SK-N-MC (cell line): ENCODE data around the gene GGTLC2.
"Not testable (repeated sequence)": the region's sequence is repeated elsewhere in the genome, so short reads cannot be mapped to it uniquely, and the experiment has no call there.

ENCODE experiments used
- DNase-seq: peaks from one replicate; pipeline ENCODE4 v3.0.0-alpha.2; 2011; ENCODE audit warnings: low read depth, low spot score
- H3K27ac ChIP-seq: fragments of 200-600 bp; sonication (generic); 2 replicates; pipeline ENCODE4 v1.5.1; 2016; ENCODE audit warnings: mixed run types
- H3K36me3 ChIP-seq: fragments of 200-600 bp; sonication (generic); 2 replicates; pipeline ENCODE4 v1.6.1; 2017; ENCODE audit warnings: antibody characterized with exemption, low read length, mixed read lengths; ENCODE audit not compliant: insufficient read depth
- H3K4me3 ChIP-seq: fragments of 200-600 bp; sonication (generic); 2 replicates; pipeline ENCODE4 v1.5.1; 2016
- H3K9ac ChIP-seq: fragments of 200-600 bp; sonication (generic); 2 replicates; pipeline ENCODE4 v1.8.0; 2017; ENCODE audit warnings: mixed run types, mixed read lengths; ENCODE audit not compliant: insufficient read length
- H3K9me3 ChIP-seq: fragments of 200-600 bp; sonication (generic); 2 replicates; pipeline ENCODE4 v1.6.1; 2017; ENCODE audit warnings: low read depth, mild to moderate bottlenecking, antibody characterized with exemption, low read length, moderate library complexity, mixed read lengths
- EZH2 ChIP-seq: fragments of 200-600 bp; sonication (generic); IDR thresholded peaks from one replicate; pipeline ENCODE4 v1.6.1; 2017; ENCODE audit warnings: antibody characterized with exemption
- FOXP2 ChIP-seq: optimal IDR thresholded peaks from 2 replicates; pipeline ENCODE3; 2011; ENCODE audit warnings: mild to moderate bottlenecking, moderate library complexity; ENCODE audit not compliant: insufficient read depth; ENCODE audit errors: extremely low read length, control extremely low read depth
- POLR2AphosphoS5 ChIP-seq: IDR thresholded peaks from 2 replicates; pipeline ENCODE4 v1.6.1; 2012; ENCODE audit warnings: mild to moderate bottlenecking, low read depth, low read length, borderline replicate concordance

The GGTLC2 gene

DNA sequence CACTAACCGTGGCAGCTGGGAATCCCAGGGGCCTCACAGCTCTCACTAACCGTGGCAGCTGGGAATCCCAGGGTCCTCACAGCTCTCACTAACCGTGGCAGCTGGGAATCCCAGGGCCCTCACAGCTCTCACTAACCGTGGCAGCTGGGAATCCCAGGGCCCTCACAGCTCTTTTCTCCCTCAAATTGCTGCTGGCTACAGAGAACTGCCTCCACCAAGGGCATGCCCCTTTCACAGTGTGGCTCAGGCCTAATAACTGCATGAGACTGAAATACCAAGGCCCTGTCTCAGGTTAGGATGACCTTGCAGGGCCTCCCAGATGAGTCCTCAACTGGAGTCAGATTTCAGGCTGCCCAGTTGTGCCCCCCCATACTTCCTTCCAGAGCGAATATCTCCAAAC is 35.1 kb upstream of the GGTLC2 start:
- Histone ChIP-seq H3K9ac (no peak overlapping the region), H3K27ac (no peak overlapping the region), H3K9me3 (no peaks in the 10 kb centered on the region), H3K36me3 (no peaks in the 10 kb centered on the region), H3K4me3 (no peak overlapping the region)
- TF ChIP-seq EZH2 (no peak), FOXP2 (no peak), POLR2AphosphoS5 (no peak)
- no peak for DNase-seq

DNA sequence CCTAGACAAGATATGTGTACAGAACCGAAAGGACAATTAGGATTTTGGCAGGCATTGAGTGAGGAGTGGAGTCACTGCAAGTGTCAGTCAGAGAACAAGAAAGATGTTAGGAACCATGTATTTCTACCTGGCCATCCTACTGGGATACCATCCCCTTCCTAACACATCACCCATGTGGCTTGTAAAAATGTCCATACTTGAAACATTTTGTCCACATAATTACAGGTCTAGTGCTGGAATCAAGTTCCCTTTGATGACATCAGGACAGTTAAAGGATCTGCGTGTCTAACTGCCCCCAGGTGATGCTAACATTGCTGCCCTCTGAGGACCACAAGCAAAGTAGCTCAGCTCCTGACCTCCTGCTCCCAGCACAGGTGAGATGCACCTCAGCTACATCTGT is 31.9 kb upstream of the GGTLC2 start:
- H3K9me3 ChIP-seq, result no peaks in the 10 kb centered on the region
- TF ChIP-seq EZH2 (no peak), POLR2AphosphoS5 (no peak), FOXP2 (no peak)
- H3K27ac ChIP-seq, result no peak overlapping the region
- no peaks in the 10 kb centered on the region for H3K36me3 ChIP-seq
- no peak overlapping the region for H3K9ac ChIP-seq
- no peak for DNase-seq
- H3K4me3 ChIP-seq, result no peak overlapping the region

DNA sequence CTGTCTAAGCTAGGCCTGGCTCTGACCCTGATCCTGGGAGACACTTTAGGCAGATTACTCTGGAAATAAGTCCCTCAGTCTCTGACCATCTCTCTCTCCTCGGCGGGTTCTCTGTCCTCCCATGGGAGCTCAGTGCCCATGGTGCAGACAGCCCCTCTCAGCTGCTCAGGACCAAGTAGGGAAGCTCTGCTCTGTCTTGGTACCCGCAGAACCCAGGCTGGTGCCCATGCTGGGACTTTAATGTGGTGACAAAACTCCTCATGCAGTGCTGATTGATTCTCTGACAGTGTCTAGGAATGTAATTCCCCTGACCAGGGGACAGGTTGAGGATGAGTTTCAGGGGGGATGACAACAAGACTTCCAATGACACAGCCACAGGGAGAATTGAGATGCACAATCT is 30.3 kb upstream of the GGTLC2 start:
- no peak overlapping the region for H3K4me3 ChIP-seq
- H3K36me3 ChIP-seq, result no peaks in the 10 kb centered on the region
- no peak overlapping the region for H3K27ac ChIP-seq
- no peaks in the 10 kb centered on the region for H3K9me3 ChIP-seq
- TF ChIP-seq FOXP2 (no peak), EZH2 (no peak), POLR2AphosphoS5 (no peak)
- no peak overlapping the region for H3K9ac ChIP-seq
- DNase-seq, result no peak

DNA sequence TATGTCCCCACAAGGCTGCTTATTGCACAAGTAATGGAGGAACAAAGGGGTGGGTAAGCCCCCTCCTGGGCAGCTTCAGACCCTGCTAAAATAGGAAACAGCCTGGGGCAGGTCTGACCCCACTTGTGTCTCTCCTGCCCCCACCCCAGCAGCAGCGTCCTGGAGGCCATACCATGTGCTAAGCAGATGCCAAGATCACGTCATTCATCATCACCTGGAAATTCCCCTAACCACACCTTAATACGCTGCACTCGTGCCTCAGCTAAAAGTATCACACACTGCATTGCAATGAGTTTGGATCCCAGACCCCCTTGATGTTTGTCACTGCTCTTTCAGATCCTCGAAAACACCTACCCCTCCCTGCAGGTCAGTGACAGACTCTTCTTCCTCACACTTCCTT is 27.8 kb upstream of the GGTLC2 start:
- DNase-seq, result no peak
- Histone ChIP-seq H3K27ac (no peak overlapping the region), H3K9ac (no peak overlapping the region), H3K9me3 (no peaks in the 10 kb centered on the region), H3K36me3 (no peaks in the 10 kb centered on the region), H3K4me3 (no peak overlapping the region)
- TF ChIP-seq EZH2, result no peak
- no peak for TF ChIP-seq FOXP2
- no peak for TF ChIP-seq POLR2AphosphoS5

DNA sequence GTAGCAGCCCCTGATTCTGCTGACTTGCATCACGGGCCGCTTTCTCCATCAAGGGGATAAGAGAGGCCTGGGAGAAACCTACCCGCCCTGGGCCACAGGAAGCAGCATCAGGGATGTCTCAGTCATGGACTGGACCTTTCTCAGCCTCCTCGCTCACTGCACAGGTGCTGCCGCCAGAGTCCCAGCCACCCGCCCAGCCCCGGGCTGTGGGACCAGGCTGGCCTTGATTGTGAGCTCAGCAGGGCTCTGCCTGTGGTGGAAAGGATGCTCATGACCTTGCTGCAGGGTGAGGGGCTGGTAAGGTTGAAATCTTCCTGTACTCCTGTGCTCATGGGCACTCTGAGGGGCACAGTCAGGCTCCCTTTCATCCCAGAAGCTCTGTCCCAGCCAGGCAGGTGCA is 26.0 kb upstream of the GGTLC2 start:
- no peak overlapping the region for H3K4me3 ChIP-seq
- no peak for DNase-seq
- no peaks in the 10 kb centered on the region for H3K9me3 ChIP-seq
- H3K27ac ChIP-seq, result no peak overlapping the region
- TF ChIP-seq FOXP2 (no peak), EZH2 (no peak), POLR2AphosphoS5 (no peak)
- H3K36me3 ChIP-seq, result no peaks in the 10 kb centered on the region
- no peak overlapping the region for H3K9ac ChIP-seq

DNA sequence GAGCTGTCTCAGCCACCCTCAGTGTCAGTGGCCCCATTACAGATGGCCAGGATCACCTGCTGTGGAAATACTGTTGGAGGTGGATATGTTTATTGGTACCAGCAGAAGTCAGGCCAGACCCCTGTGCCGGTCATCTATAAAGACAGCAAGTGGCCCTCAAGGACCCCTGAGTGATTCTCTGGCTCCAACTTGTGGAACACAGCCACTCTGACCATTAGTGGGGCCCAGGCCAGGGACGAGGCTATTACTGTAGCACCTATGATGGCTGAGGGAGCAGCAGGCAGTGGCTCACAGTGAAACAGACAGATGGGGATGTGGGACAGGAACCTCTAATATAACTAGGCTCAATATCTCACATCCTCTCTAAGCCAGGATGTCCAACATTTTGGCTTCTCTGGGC is 25.5 kb upstream of the GGTLC2 start:
- DNase-seq, result no peak
- no peak overlapping the region for H3K4me3 ChIP-seq
- H3K27ac ChIP-seq, result no peak overlapping the region
- no peak overlapping the region for H3K9ac ChIP-seq
- TF ChIP-seq POLR2AphosphoS5 (no peak), FOXP2 (no peak), EZH2 (no peak)
- no peaks in the 10 kb centered on the region for H3K9me3 ChIP-seq
- H3K36me3 ChIP-seq, result no peaks in the 10 kb centered on the region

DNA sequence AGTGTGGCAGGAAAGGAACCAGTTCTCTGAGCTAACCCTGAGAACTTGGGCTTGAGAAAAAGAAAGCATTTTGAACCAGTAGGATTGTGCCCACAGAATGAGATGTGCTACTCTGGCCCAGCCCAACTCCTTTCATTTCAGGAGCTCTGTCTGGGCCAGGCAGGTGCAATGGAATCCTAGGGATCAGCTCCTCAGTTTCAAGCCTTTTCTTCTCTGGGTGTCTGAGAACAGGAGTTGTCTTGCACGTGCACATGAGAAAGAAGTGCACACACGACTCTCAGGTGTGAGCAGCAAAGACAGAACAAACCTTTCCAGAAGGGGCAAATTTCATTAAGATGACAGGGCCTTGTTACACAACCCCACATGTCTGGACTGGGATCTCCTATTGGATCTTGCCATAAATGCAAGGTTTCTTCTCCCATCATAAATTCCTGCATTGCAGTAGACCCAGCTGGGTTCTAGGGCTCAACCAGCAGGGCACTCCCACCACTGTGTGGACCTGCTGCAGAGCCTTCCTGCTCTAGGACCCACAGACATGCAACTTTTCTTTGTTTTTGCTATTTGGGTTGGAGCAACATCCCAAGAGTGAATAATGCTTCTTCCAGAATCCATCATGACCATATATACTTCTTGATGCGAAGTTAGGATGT is 24.5 kb upstream of the GGTLC2 start:
- Histone ChIP-seq H3K27ac (no peak overlapping the region), H3K4me3 (no peak overlapping the region), H3K9me3 (no peaks in the 10 kb centered on the region), H3K9ac (no peak overlapping the region), H3K36me3 (no peaks in the 10 kb centered on the region)
- DNase-seq, result no peak
- TF ChIP-seq POLR2AphosphoS5, result no peak
- TF ChIP-seq EZH2, result no peak
- no peak for TF ChIP-seq FOXP2

DNA sequence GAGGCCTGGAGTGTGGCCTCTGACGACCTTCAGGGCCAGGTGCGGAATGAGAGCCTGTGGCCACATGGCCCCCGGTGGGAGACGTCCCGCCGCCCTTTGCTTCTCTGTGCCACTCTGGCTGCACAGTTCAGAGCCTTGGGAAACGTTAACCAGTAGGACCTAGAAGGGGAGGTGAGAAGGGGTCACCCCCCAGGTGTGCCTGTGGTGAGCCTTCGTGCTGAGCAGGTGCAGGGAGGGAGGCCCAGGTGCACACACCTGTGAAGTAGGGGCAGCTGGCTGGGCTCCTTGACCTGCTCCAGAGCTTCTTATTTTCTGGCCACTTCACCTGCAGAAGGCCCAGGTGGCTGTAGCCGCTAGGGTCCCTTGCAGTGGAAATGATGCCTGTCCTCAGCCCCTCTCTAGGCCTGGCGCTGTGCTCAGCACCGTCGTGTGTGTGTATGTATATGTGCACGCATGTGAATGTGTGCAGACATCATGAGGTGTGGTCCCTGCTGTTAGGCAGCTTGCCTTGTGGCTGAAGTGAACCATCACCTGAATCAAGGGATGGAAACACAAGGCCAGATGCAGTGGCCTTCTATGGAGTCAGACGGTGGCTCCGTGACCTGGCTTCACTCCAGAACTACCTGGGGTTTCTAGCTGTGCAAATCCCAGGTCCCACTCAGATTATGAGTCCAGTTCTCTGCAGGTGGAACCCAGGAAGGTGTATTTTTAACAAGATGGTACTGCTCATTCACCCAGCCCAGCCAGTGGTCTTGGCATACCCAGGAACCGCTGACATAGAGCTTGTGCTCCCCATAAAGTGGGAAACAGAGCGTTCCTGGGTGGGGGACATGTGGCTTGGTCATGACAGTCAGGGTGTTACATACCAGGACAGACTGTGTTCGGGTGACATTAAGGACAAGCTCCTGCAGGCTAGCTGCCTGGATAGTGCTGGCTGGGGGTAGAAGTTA is 15.6 kb upstream of the GGTLC2 start:
- DNase-seq, H3K9me3 ChIP-seq, H3K4me3 ChIP-seq, H3K36me3 ChIP-seq, H3K9ac ChIP-seq, H3K27ac ChIP-seq: not testable (repeated sequence)

DNA sequence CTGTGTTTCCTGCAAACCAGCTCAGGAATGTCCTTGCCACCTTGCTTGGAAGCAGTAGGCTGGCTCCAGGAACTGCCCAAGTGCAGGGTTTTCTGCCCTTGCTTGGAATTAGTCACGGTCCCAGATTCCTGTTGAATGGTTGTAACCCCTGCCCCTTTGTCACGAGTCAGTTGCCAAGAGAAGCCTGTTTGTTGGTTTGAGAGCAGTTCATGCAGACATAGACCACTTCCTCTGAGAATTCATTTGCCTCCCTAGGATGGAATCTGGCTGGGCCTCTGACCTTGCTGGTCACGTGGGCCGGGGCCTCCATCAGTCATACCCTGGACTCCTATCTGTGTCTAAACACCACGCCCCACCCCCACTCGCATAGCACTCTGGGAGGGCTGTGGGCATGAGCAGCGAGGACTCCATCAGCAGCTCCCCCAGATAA is 13.2 kb upstream of the GGTLC2 start:
- H3K9ac ChIP-seq, H3K36me3 ChIP-seq, H3K27ac ChIP-seq, DNase-seq, H3K9me3 ChIP-seq, H3K4me3 ChIP-seq: not testable (repeated sequence)

DNA sequence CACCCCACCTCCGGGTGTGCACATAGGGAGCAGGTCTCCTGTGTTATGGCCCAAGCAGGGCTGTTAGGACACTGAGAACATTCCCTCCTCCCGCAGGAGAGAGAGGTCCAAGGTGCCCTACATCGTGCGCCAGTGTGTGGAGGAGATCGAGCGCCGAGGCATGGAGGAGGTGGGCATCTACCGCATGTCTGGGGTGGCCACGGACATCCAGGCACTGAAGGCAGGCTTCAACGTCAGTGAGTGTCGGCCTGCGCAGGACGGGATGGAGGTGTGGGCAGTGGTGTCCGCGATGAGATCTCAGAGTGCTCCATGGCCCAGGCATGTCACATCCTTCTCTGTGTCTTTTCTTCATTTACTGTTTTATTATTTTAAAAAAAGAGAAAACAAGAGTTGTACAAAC is 12.2 kb upstream of the GGTLC2 start:
- not testable (repeated sequence) for H3K36me3 ChIP-seq, H3K27ac ChIP-seq, H3K4me3 ChIP-seq, H3K9ac ChIP-seq, H3K9me3 ChIP-seq, DNase-seq

DNA sequence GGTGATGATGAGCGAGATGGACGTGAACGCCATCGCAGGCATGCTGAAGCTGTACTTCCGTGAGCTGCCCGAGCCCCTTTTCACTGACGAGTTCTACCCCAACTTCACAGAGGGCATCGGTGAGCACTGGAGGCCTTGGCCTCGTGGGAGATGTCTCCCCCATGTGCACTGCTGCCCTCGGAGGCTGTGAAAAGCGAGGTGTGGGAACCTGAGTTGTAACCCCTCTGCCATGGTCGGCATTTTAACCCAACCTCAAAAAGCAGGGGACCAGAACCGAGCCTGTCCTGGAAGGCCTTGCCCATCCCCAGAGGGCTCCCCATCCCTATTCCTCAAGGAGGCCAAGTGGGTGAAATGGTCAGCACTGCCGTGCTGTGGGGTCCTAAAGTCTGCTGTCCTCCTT is 10.9 kb upstream of the GGTLC2 start:
- H3K27ac ChIP-seq, DNase-seq, H3K4me3 ChIP-seq, H3K36me3 ChIP-seq, H3K9ac ChIP-seq, H3K9me3 ChIP-seq: not testable (repeated sequence)

DNA sequence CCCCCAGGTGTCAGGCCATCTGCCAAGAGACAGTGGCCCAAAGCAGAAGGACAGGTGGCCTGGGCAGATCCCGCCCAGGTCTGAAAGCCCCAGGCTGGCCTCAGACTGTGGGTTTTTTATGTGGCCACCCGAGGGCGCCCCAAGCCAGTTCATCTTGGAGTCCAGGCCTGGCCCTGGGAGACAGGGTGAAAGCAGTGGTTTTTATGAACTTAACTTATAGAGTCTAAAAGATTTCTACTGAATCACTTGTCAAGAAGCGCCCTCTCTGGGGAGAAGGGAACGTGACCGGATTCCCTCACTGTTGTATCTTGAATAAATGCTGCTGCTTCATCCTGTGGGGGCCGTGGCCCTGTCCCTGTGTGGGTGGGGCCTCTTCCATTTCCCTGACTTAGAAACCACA is 8.2 kb upstream of the GGTLC2 start:
- H3K27ac ChIP-seq, H3K9me3 ChIP-seq, DNase-seq, H3K9ac ChIP-seq, H3K36me3 ChIP-seq, H3K4me3 ChIP-seq: not testable (repeated sequence)
